CD4-positive, alpha-beta T cell treated with Interferon alpha-2 for 1 hour (primary cell): ENCODE measurements around the gene MKI67.
"Not testable (repeated sequence)": the region's sequence is repeated elsewhere in the genome, so short reads cannot be mapped to it uniquely, and the experiment has no call there.

Experiments
- DNase-seq, 2 donors: peaks; one replicate each; pipeline ENCODE4 v3.0.0-alpha.2; 2020 to 2022

MKI67 gene

GRCh38 chr10:128105383-128105782 lies 20.8 kb downstream of the MKI67 start:
- no peak for DNase-seq

- DNase-seq = peak; percentile 11 to 47
Observed at GRCh38 chr10:128103229-128103714, 23.0 kb downstream of the MKI67 start.

- DNase-seq = no peak
Observed at GRCh38 chr10:128102480-128103228, 23.6 kb downstream of the MKI67 start.

- no peak for DNase-seq
Observed at GRCh38 chr10:128101901-128102300, 24.3 kb downstream of the MKI67 start.

- DNase-seq = no peak
Observed at GRCh38 chr10:128099901-128100300, 26.3 kb downstream of the MKI67 start.

GRCh38 chr10:128098631-128099030 lies 27.6 kb downstream of the MKI67 start:
- DNase-seq = no peak

GRCh38 chr10:128097783-128098182 lies 28.4 kb downstream of the MKI67 start:
- no peak for DNase-seq

GRCh38 chr10:128096486-128097199 lies 29.6 kb downstream of the MKI67 start:
- no peak for DNase-seq

- peak in 1 of 2 donors; percentile 17 for DNase-seq
Observed at GRCh38 chr10:128095753-128096469, 30.3 kb downstream of the MKI67 start.

- peak; percentile 51 to 64 for DNase-seq
Observed at GRCh38 chr10:128095027-128095752, 31.0 kb downstream of the MKI67 start.

GRCh38 chr10:128094596-128094995 lies 31.6 kb downstream of the MKI67 start:
- DNase-seq = not testable (repeated sequence)

- no peak for DNase-seq
Observed at GRCh38 chr10:128092454-128092853, 33.8 kb downstream of the MKI67 start.

- no peak for DNase-seq
Observed at GRCh38 chr10:128091636-128092210, 34.5 kb downstream of the MKI67 start.

- no peak for DNase-seq
Observed at GRCh38 chr10:128087884-128088709, 38.1 kb downstream of the MKI67 start.

GRCh38 chr10:128087146-128087883 lies 38.9 kb downstream of the MKI67 start:
- DNase-seq = no peak

GRCh38 chr10:128086003-128086863 lies 40.0 kb downstream of the MKI67 start:
- no peak for DNase-seq

- no peak for DNase-seq
Observed at GRCh38 chr10:128084991-128085390, 41.2 kb downstream of the MKI67 start.

GRCh38 chr10:128084364-128084763 lies 41.9 kb downstream of the MKI67 start:
- no peak for DNase-seq

GRCh38 chr10:128083191-128083895 lies 42.9 kb downstream of the MKI67 start:
- DNase-seq = no peak
